Measurements from ENCODE around the gene EXOG.

- TF ChIP-seq CTCF (conservative IDR thresholded peaks at IDR 0.05 in 1 of 2, IDR thresholded peaks at IDR 0.05 in 1 of 2; ENCODE audit: low read depth in 1 of 2, low read length in 2 of 2) (no peak), EZH2 (IDR thresholded peaks at IDR 0.05; ENCODE audit: low read length, missing control alignments) (no peak)
Observed at GRCh38 chr3:38563070-38563885, 67.1 kb downstream of the EXOG start.

All from fibroblast of lung (primary cell).